ENCODE measurements around the gene FXYD1.
"Not testable (repeated sequence)": the region's sequence is repeated elsewhere in the genome, so short reads cannot be mapped to it uniquely, and the experiment has no call there.

Gene FXYD1

DNA sequence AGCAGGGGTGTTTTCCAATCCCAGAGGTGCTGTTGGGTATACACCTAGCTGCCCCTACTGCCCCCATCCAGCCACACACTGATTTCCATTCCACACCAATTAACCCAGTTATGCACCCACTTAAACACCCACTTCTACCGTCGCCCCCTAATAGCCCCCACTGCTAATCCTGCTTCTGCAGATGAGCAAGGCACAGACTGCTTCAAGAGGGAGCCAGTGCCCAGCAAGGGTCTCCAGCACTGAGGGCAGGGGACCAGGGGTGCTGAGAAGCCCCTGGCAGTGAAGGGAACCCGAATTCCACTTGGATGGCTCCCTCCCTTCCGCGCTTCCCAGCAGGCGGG is 5.6 kb downstream of the FXYD1 start:
- FAIRE-seq = no peak

GRCh38 chr19:35144600-35145436 is 6.2 kb downstream of the FXYD1 start:
- FAIRE-seq = no peak

- FAIRE-seq = no peak
These were observed 8.3 kb downstream of the FXYD1 start for GRCh38 chr19:35146746-35147459.

- no peak for FAIRE-seq
These were observed 10.8 kb downstream of the FXYD1 start for GRCh38 chr19:35149463-35149862.

GRCh38 chr19:35150445-35150844 is 11.8 kb downstream of the FXYD1 start:
- FAIRE-seq = no peak

DNA sequence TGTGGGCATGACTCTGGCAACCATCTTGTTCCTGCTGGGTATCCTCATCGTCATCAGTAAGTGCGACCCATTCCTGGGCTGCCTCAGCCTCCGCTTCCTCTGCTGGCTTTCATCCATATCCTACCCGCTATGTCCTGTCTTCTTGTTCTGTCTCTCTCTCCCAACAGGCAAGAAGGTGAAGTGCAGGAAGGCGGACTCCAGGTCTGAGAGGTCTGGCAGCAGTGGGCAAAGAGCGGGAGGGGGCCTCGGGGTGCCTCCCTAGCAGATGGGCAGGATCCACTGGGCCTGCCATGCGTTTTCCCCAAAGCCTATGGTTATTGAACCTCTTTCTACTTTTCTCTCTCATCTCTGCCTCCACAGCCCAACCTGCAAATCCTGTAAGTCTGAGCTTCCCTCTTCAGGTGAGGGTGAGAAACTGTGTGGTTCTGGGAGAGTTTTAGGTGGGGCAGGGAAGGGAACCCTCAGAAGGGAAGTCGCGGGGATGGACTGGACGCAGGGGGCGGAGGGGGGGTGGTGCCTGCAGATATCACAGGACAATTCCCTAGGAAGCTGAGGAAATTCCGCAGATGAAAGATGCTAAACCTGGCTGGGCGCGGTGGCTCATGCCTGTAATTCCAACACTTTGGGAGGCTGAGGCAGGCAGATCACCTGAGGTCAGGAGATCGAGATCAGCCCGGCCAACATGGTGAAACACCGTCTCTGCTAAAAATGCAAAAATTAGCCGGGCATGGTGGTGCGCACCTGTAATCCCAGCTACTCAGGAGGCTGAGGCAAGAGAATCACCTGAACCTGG is 12.8 kb downstream of the FXYD1 start:
- no peak for FAIRE-seq

- FAIRE-seq = not testable (repeated sequence)
These were observed 14.5 kb downstream of the FXYD1 start for GRCh38 chr19:35153129-35153522.

DNA sequence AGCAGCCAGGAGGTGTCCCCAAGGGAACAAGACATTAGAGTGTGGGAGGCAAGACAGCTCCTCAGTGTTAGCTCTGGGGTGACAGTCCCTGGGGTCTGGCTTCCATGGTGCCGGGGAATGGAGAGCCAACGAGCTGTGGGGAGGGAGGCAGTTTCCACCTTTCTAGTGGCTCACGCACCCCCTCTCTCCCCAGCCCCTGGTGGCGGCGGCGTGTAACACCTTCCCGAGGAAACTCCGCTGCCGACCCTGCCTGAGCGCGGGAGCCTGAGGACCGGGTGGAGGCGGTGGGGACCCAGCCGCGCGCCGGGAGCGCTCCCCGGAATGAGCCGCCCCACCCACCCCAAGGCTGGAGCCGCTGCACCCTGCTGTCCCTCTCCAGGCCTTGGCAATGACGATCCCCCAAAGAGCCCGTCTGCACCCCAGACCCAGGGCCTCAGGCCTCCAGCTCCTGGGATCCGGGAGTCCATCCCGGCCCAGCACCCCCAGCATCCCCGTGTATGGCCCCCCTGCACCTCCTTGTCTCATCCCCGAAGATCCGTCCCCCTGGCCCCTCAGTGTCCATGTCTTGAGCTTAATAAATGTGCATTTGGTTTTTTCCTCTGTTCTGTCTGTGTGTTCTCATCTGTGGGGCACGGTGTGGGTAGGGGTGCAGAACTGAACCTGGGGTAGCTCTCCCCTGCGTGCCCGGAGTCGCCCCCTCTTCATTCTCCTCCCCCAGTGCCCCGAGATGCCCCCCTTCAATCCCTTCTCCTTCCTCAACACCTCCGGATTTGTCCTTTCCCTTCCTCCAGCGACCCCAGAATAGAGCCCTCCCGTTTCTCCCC is 15.3 kb downstream of the FXYD1 start:
- no peak for FAIRE-seq

DNA sequence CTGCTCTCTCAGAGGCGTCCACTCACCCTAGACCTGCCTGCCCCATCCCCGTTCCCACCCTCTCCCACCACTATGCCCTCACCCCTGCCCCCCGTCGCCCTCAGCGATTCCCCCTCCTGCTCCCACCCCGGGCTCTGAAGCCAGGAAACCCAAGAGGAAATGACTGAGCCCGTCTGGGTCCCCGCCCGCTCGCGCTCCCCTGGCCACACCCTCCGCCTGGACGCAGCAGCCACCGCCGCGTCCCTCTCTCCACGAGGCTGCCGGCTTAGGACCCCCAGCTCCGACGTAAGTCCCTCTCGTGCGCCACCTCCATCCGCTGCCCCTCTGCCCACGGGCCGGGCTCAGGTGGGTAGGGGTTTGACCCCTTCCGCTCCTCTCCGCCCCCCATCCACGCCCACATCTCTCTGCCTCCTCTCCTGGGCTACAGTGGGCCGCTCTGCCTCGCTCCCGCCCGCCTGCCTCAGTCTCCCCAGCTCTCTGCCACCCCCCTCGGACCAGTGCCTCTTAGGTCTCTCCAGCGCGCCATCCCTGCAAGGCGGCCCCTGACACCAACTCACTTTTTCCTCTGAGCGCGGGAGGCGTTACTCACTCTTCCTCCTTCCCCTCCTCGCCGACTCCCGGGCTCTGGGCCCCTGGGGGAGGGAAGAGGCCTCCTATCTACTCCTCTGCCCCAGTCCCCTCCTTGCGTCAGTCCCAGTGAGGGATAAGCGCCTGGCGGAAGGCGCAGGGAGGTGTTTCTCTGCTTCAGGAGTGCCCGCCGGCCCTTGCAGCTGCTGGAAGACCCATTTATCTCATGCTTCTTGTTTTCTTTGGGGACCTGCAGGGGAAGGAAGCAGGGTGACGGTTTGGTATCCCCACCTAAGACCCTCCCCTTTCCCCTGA is 16.1 kb downstream of the FXYD1 start, which contains the start of gene FXYD5:
Gene FXYD5, plus strand, starts transcription at position 211 of the 882 bp plus-strand sequence. CDS start 816 bp downstream, outside the sequence.
- FAIRE-seq = no peak

- FAIRE-seq = no peak
These were observed 16.8 kb downstream of the FXYD1 start for GRCh38 chr19:35155441-35155840.

DNA sequence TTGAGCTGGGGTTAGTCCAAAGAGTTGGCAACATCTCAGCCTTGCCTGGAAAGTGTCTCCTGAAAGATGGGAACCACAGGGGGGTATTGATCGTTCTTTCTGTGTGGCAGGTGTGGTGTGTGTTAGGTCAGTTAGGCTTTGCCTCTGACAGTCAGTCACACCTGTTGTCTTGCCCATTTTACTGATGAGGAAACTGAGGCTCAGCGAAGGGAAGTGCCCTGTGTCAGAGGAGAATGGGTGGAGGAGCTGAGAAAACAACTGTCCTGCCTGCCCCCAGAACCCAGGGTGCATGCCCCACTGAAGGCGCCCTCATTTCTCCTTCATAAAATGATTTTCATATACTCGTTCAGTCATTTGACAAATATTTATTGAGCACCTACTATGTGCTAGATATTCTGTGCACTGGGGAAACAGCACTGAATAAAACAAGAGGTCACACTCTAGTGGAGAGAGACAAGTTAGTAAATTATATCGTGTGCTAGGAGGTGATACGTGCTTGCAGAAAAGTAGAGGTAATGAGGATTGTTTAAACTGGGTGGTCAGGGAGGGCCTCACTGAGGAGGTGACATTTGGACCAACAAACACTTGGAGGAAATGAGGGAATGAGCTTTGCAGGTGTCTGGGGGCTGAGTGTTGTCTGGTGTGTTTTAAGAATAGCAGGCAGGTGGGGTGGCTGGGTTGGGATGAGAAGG is 17.5 kb downstream of the FXYD1 start:
- no peak for FAIRE-seq

DNA sequence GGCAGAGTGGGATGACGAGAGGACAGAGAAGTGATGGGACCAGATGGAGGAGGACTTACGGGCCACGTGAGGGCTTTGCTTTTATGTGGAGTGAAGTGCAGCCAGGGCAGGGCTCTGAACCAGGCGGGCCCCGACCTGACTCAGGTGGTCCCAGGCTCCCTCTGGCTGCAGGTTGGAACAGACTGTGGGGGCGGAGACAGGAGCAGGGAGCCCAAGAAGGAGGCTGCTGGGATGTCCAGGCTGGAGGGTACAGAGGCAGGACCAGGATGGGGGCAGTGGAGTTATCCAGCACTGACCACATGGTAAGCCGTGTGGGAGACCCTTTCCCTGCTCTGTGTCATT is 18.0 kb downstream of the FXYD1 start:
- no peak for FAIRE-seq

DNA sequence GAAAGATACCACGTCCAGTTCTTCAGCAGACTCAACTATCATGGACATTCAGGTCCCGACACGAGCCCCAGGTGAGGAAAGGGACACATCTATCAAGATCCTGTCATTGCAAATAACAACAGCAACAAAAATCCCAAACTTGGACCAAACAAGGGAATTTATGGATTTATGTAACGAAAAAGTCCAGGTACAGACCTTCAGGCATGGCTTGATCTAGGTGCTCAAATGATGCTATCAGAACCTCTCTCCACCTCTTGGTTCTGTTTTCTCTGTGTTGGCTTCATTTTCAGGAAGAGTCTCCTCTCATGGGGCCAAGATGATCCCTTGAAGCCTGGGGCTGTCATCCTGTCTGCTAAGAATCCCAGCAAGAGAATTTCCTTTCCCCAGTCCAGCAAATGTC is 18.8 kb downstream of the FXYD1 start:
- FAIRE-seq = no peak

DNA sequence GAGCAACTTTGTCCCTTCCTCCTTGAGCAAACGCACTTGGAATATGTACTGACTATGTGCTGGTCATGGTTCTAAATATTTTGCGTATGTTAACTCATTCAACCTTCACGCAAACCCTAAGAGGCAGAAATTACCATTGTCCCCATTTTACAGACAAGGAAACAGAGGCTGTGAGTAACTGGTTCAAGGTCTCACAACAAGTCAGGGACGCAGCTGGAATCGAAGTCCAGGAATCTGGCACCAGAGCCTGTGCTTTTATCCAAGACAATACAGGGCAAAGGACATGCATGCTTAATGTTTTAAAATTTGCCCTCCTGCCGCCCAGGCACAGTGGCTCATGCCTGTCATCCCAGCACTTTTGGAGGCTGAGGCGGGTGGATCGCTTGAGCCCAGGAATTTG is 21.0 kb downstream of the FXYD1 start:
- no peak for FAIRE-seq

- FAIRE-seq = no peak
These were observed 22.2 kb downstream of the FXYD1 start for GRCh38 chr19:35160629-35161433.

DNA sequence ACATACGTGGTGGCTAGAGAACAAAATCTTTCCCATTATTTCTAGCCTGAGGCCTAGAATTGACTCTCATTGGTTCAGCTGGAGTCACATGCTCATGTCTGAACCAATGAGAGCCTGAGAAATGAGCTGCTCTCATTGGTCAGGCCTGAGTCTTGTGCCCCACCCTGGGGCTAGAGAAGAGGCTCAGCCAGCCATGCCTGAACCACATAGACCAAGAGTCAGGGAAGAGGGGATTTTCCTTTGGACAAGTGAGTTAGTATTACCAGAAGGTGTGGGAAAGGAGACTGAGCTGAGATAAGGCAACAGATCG is 22.8 kb downstream of the FXYD1 start:
- FAIRE-seq = no peak

DNA sequence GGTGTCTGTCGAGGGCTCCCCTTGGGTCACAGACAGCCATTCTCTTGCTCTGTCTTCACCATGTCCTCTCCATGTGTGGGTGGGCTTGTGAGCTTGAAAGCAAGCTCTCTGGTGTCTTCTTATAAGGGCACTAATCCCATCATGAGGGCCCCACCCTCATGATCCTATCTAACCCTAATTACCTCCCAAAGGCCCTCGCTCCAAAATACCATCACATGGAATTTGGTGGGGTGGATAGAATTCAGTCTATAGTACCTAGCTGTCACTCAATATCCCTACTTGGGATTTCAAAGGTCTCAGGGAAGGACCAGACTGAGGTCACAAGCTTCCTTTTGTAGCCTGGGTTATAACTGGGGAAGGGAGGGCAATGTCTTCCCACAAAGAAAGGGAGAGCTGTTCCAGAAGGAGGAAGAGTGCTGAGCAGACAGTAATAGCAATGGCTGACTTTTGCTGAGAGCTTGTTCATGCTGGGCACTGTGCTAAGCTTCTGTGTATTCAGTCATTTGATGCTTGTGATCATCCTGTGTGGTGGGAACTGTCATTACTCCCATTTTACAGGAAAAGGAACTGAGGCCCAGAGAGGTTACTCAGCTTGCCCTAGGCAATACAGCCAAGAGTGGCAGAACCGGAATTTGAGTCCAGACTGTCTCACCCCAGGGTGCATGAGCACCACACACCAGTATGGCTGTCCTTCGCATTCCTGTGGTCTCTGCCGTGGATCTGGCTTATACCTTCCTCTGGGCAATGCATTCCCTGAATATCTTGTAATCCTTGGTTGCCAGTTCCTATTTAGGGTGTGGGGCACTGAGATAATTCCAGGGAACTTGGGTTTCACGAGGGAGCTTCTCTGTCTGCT is 24.1 kb downstream of the FXYD1 start:
- FAIRE-seq = no peak

DNA sequence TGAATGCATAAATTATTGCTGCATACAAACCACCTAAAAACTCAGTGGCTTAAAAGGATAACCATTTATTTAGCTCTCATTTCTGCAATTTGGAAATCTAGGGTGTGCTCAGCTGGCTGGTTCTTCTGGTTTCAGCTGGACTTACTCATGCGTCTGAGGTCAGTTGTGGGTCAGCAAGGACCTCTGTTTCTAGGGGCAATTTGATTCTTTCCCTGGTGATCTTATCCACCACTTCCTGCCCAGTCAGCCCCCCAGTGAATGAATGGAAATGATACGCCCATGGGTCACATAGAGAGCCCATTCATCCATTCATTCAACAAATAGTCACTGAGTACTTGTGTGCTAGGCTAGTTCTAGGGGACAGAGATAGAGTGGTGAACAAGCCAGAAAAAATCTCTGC is 25.8 kb downstream of the FXYD1 start:
- no peak for FAIRE-seq
